HG02571 (cell line): ENCODE measurements around the gene ST6GALNAC5.
A peak's percentile ranks its signal among the peaks of the same experiment; 100 is the strongest.
"Not testable (repeated sequence)": the region's sequence is repeated elsewhere in the genome, so short reads cannot be mapped to it uniquely, and the experiment has no call there.

Experiments
- ATAC-seq: cut with Tn5 transposase; IDR thresholded peaks from one replicate; pipeline ENCODE4 v1.9.1; 2021; ENCODE audit warnings: mild to moderate bottlenecking, moderate library complexity; ENCODE audit not compliant: unreplicated experiment

ST6GALNAC5 gene

DNA sequence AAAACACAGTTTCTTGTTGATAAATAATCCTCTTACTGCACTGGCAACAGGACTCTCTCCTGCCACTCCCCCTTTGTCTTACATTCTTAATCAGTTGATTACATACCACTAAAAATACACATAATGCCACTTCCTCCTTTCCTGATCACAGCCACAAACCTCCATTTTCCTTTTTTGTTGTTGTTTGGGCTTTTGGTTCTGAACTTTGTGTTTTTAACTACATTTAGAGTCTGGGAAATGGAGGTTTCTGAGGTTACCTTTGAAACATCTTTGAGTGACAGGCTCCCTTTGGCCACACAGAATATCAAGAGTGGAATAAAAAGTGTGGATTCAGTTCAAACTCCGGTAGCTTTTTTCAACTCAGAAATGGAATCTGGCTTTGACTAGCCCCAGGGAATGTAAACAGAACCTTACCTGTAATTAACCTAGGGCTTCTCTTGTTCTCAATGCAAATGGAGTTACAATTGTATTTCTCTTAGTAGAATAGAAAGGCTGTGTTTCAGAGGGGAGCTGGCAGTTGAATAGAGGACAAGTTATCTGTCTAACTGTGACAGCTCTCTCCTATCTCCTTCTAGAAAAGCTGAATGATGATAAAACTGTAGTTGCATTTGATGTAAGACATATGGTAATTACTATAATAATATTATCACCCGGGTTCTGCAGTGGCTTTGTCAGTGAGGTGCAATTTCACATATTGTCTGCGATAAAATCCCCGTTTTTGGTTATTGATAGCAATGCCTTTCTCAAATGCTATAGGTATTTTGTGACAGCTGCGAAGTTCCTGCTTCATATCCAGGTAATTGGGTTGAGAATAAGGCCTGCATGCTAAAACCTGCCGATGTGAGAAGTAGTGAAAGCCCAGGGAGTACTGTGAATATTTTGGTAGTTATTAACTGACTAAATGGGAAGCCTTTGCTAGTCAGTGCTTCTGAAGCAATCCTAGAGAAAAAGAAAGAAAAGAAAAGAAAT, 66.9 kb downstream of the ST6GALNAC5 start:
- no peak for ATAC-seq

DNA sequence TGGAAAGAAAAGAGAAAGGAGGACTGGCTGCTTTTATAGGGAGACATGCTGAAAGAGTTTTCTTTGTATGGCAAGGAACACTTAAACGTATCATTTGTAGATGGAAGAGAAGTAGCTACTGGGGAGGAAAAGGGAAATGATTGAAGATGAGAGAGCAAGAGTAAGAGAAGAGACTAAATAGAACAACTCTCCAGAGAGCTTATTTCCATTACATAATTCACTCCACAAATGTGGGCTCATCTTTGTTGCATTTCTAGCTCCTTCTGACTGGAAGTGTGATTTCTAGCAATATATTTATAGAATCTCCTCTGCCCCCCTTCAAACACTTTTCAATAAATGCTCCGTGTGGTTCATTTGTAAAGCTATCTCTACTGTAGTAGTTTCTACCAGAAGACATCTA, 71.0 kb downstream of the ST6GALNAC5 start:
- ATAC-seq, result no peak

DNA sequence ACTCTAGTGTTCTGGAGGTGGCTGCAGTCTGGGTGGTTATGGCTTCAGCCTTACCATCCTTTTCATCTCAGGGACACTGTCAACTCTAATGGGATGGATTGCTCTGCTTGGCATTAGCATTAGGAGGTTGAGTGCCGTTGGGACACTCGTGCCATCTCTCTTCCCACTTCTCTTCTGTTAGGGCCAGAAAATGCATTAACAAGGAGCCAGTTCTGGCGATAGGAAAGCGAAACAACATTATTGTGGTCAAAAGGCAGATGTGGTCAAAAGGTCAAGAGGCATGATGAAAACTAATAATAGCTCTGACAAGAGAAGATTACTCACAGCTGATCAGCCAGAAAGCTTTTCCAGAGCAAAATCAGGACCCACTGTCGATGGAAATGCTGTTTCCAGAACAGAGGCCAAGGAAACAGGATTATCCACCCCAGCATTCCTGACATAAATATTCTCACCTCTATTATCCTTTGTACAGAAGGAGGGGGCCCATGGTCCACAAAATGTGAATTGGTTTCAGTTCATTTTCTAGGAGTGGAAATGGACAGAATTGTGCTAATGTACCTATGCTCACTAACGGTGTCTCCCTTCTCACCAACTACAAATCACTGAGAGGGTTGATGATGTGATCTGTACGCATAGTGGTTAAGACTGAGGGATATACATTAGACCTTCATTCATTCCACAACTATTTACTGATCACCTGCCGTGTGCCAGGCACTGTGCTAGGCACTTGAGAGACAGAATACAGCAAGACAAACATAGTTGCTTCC, 72.0 kb downstream of the ST6GALNAC5 start:
- ATAC-seq, result peak; percentile 86

DNA sequence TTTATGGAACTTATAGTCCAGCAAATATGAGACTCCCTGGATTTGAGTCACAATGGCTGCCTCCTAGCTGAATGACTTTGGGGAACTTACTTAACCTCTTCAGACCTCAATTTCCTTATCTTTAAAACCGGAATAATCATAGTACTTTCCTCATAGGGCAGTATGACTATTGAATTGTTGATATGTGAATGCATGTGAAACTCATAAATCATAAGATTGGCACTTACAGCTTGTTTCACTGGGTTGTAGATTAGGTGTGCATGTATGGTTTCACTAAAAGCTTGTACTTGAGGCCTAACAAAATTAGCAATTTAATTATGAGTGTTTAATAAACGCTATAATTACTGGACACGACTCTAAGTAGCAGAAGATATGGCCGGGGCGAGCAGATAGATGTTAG, 72.5 kb downstream of the ST6GALNAC5 start:
- ATAC-seq, result no peak

DNA sequence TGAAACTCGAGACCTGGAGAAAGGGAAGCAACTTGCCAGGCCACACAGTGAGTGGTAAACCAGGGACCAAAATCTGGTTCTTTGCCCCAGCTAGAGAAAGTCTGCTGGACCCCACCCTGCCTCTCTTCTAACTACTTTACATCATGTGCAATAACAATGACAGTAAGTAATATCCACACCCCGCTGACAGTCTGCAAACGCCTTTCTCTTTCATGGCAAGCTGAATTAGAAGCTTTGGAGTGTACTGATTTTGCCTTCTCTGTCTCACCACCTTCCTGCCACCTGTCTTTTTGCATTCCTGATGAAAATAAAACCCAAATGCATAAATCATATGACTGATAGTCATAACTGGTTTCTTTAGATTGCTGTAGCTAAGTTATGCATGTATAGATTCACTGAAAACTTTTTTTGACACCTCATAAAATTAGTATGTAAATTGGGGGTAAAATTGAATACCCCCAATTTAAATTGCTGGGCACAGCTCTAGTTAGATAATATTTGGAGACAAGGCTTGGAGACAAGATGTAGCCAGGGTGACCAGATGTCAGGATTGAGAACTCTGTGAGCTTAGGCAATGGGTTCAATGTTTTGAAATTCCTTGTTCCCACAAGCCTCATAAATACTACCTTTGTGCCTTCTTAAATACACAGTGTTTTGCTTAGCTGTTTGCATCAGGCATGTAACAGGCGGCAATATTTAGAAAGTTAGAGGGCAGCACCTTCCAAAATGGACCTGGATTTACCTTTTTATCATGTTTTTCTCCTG, 73.5 kb downstream of the ST6GALNAC5 start:
- no peak for ATAC-seq

DNA sequence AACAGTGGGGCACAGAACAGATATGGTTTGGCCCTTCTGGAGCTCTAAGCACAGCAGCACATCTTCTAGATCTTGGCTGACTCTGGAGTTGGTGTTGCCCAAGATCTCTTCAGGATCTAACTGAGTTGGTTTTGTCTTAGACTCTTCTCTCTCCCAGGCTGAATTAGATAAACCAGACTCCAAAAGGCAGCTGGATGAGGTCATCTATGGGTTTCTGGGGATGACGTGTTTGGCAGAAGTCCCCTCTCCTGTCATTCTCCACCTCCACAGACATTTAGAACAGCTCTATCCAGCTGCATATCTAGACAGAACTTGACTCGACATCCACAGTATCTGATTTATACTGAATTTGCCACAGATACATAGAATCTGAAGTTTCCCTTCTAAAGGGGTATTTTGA, 75.3 kb downstream of the ST6GALNAC5 start:
- no peak for ATAC-seq

DNA sequence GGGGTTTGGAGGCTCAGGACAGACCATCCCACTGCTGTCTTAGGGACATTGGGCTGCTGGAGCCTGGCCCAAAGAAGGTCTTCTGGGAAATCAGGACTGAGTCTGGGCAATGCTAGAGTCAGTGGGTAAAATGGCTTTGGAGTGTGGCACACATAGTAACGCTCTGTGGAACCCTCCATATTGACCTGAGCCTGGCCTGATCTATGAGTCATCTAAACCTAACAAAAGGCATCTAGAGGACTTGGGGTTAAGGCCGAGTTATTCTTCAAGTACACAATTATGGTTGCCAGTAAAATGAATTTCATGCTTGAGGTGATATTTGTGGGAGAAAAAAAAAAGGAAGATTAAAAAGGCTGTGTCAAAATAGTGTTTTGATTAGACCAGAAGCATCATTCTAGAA, 77.7 kb downstream of the ST6GALNAC5 start:
- no peak for ATAC-seq

DNA sequence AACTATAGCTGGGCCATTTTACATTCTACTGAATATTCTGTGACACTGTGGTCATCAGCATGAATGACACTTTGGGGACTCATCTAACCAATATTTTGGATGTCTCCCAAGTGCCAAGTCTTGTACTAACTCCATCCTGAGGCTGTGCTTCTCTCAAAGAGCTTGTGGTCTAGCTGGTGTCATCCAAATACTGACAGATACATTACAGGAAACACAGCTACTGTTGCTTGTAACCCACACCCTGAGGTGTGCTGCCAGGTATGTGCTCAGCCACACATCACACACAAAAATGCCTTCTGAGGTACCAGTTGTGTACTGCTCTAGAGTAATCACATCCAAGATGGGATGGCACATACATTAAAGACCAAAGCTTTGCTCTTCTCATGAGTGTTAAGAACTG, 81.6 kb downstream of the ST6GALNAC5 start:
- no peak for ATAC-seq

DNA sequence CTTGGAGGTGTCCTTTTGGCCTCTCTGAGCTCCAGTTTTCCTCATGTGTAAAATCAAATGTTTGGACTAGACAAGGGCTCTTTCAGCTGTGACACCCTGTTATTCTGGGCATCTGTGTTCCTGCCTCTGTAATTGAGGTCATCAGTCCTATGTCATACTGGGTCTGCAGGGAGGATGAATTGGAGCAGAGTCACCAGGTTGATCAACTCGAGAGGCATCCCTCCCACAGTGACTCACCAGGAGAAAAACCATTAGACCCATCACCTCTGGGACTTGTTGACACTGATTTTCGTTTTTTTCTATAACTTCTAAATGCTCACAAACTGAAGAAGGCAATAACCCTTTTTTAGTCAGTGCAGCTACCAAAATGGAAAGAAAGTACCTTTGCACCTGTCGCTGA, 82.2 kb downstream of the ST6GALNAC5 start:
- ATAC-seq, result no peak

DNA sequence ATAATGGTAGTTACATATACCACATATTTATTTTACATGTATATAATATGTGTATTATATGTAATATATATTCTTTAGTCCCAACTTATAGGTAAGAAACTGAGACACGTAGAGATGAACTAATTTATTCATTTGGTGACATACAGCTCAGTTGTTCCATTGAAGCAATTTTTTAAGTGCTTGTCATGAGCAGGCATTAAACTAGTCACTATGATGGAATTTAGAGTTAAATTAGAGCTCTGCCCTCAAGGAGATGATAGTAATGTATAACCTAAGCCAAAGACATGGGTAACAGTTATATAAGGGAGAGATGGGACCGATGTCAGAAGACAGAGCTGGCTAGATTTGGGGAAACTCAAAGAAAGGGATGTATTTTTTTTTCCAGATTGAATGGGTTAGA, 83.0 kb downstream of the ST6GALNAC5 start:
- no peak for ATAC-seq

DNA sequence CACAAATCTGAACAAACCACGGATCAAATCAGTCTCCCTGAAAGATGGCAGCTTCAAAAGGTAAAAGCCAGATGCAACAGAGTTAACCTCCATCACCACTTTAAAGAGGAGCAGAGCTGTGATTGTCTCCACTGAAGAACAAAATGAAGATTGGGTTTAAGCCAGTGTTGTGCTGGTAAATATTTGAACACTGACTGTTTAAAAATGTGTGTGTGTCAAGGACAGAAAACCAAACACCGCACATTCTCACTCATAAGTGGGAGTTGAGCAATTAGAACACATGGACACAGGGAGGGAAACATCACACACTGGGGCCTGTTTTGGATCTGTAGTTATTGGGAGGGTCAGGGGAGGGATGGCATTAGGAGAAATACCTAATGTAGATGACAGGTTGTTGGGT, 83.9 kb downstream of the ST6GALNAC5 start:
- ATAC-seq, result no peak

DNA sequence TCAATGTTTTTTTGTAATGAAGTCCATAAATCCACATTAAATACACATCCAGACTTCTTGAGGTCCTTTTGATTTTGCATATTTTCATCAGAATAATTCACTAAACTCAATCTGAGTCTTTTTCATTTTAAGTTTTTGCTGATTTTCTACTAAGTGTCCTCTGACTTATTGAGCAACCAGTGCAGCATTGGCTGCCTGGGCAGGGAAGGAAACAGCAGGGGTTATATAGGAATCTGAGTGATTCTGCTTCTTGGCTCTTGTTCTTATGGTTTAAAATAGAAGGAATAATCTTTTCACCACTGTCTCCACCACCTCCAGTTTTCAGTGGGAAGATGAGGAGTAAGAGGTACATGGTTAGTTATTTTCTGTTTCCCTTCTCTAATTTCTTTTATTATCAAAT, 88.4 kb downstream of the ST6GALNAC5 start:
- ATAC-seq, result no peak

DNA sequence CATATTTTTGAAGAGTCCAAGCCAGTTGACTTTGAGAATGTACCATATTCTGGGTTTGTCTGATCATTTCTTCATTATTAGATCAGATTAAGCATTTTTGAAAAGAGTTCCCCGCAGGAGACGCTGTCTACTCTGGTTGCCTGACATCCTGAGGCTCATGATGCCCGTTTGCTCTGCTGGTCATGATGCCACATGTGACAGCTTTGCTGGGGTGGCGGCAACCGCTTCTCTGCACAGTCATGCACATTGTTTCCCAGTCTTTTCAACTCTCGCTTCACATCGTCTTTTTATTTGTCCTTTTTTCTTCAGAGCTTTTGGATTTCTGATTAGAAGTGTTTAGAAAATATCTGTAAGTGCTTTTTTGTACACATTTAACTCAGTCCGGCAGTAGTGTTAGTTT, 90.7 kb downstream of the ST6GALNAC5 start:
- no peak for ATAC-seq

DNA sequence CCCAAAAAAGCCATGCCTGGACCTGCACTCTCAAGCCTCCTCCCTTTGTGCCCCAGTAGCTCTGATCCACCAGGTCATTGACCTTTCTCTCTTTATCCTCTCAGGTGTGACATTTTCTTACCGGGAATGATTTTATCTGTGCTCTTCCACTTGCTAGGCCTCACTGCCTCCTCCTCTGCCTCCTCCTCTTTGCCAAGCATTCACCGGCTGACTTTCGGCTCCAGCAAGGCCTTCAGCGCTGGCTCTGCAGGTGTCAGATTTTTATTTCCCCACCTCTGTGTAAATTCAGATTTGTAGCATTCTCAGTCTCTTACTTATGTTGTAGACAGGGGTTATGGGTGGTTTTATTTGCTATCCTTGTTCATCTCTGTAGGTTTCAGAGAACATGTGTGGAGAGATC, 91.5 kb downstream of the ST6GALNAC5 start:
- no peak for ATAC-seq

DNA sequence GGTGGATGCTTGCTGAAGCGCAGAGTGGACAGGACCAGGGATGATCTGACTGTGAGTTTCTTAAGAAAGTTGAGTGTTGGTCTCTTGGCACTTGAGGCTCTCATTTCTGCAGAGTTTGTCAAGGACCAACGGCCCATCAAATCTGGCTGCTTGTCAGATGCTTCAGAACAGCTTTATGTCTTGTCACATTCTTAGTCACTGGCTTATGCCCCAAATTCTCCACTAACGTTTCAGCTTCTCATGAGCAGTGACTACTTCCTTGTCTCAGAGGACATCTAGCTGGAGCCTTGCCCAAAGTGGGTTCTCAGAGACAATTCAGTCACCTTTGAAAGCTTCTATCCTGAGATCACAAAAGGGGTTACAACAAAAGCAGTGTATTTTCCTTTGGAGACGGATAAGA, 92.3 kb downstream of the ST6GALNAC5 start:
- no peak for ATAC-seq

DNA sequence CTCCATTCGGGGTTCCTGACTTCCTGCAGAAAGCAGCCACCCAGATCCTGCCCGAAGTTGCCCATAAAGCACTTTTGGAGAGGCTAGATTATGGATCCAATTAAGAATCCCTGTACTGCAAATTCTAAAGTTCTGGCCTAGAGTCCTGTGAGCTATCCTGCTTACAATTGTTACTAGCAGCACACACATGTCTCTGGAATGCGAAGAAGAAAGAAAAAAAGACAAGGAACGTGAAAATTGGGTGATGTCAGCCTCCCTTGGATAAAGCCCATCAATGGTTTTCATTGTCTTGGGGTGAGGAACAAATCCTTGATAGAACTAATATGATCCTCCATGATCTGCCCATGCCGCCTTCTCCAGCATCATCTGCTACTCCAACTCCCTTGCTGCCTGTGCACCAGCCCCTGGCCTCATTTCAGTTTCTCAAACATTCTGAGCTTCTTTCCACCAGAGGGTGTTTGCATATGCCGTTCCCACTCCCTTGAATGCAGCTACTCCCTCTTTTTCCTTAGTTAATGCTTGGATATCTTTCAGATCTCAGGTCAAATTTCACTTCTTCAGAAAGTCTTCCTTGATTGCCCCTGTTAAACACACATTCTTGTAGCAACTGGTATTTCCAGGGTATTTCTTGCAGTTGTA, 94.0 kb downstream of the ST6GALNAC5 start:
- ATAC-seq, result no peak

DNA sequence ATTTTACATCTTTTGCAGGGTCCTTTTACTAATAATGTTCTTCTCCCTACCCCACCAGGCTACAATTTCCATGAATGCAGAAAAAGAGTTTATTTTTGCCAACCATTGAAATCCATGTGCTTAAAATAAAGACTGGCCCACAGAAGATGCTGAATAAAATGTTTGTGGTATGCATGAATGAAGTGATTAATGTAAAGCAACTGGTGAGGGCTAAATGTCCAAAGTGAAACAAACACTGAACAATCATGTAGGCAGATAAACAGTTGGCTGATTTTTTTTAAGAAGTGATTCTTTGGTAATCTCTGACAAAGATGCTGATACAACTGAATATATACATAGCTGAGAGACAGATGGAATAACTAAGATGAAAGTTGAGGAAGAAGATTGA, 94.5 kb downstream of the ST6GALNAC5 start:
- ATAC-seq, result no peak

DNA sequence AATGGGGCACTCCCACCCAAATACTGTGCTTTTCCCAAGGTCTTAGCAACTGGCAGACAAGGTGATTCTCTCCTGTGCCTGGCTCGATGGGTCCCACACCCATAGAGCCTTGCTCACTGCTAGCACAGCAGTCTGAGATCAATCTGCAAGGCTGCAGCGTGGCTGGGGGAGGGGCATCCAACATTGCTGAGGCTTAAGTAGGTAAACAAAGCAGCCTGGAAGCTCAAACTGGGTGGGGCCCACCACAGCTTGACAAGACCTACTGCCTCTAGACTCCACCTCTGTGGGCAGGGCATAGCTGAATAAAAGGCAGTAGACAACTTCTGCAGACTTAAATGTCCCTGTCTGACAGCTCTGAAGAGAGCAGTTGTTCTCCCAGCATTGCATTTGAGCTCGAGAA, 114.0 kb downstream of the ST6GALNAC5 start:
- not testable (repeated sequence) for ATAC-seq

DNA sequence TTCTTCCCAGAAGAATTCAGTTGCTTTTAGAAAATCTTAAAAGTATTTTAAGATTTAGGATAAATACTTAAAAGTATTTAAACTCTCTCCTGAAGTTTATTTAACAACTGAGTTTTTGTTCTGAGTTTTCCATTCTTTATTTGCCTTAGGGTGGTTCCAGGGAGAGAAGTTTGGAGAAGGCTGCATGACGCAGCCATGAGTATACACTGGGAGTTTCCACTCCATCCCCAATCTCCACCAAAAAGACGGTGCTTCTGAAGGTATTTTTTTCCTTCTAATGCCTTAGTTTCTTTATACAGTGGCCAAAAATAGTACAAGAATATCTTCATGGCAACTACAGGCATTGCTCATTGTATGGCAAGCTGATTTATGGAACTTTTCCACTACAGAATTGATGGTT, 122.7 kb downstream of the ST6GALNAC5 start:
- ATAC-seq, result no peak

DNA sequence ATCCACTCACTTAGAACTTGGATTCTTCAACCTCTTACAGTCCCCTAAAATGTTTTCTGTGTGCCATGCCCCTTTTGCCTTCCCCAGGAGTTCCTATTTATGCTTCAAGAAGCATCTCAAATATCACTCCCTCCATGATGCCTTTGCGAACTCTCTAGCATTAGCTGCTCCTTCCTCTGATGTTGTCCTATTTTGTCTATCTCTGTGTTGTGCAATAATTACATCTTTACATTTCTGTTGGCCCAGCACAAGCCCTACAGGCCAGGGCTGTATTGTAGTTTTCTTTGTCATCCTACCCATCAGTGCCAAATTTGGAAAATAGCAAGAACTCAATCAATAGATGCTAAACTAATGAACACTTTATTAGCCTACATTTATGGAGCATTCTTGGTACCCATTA, 125.8 kb downstream of the ST6GALNAC5 start:
- ATAC-seq, result no peak
